Kidney (tissue), 14 donors: ENCODE results near the gene ITPR1. TPM values are rescaled to one million over a fixed set of nuclear protein-coding genes. Genes with fewer than 3 reads are reported as not detected.

Experiments
- DNase-seq, 5 donors: peaks; one replicate each; pipeline ENCODE4 v3.0.0-alpha.2; 2013 to 2020
- FAIRE-seq: peaks from 2 replicates; lab custom pipeline; 2012; peaks lifted over from hg19 to GRCh38; lab: Jason Lieb, UNC
- H3K27ac ChIP-seq, 2 donors: one replicate each; pipeline ENCODE4 v1.7.0; 2013; ENCODE audit warnings: low read depth in 2 of 2, low read length in 2 of 2, inconsistent platforms in 1 of 2
- H3K27me3 ChIP-seq: one replicate; pipeline ENCODE4 v1.7.1; 2013; ENCODE audit warnings: low read length, inconsistent platforms; ENCODE audit not compliant: control insufficient read depth, insufficient read depth
- H3K36me3 ChIP-seq, 3 donors: one replicate each; pipeline versions ENCODE4 v1.7.0 to v1.7.1; 2013; ENCODE audit warnings: low read length in 3 of 3, control low read depth in 1 of 3, inconsistent platforms in 1 of 3; ENCODE audit not compliant: insufficient read depth in 3 of 3, control insufficient read depth in 2 of 3
- H3K4me1 ChIP-seq, 3 donors: one replicate each; pipeline versions ENCODE4 v1.7.0 to v1.7.1; 2013; ENCODE audit warnings: low read length in 3 of 3, inconsistent platforms in 1 of 3, low read depth in 1 of 3; ENCODE audit not compliant: control insufficient read depth in 2 of 3, insufficient read depth in 2 of 3
- H3K4me3 ChIP-seq, 3 donors: one replicate each; pipeline versions ENCODE4 v1.7.0 to v1.8.1; 2013; ENCODE audit warnings: low read length in 3 of 3, control low read depth in 1 of 3, inconsistent platforms in 1 of 3
- H3K9ac ChIP-seq, 3 donors: one replicate each; pipeline versions ENCODE4 v1.7.0 to v1.7.1; 2013; ENCODE audit warnings: low read length in 3 of 3, control low read depth in 1 of 3, inconsistent platforms in 1 of 3
- H3K9me3 ChIP-seq, 3 donors: one replicate each; pipeline versions ENCODE4 v1.7.0 to v1.7.1; 2013; ENCODE audit warnings: low read length in 3 of 3, control low read depth in 1 of 3, inconsistent platforms in 1 of 3; ENCODE audit not compliant: control insufficient read depth in 2 of 3, insufficient read depth in 1 of 3
- intact Hi-C: fragments of 100-400 bp; cut with DNase I; formaldehyde crosslinking; loops from one replicate; pipeline ENCODE4 v1.11.1; 2022
- polyA plus RNA-seq: library from polyadenylated mRNA; stranded (reverse); fragments of 350-450 nt; fragmentation: Illumina TruSeq; extraction: RNeasy Lipid Tissue Mini Kit (QIAGEN cat#74804); gene quantifications from one replicate; pipeline ENCODE4 v1.2.3, GENCODE V29; 2014; ENCODE audit warnings: low read depth, low replicate concordance; ENCODE audit not compliant: insufficient read depth
- total RNA-seq: library from RNA; stranded (reverse); fragmentation: NEBNext Ultra II Directional; extraction: Animal tissue kit (Norgen Biotek cat#: 25700); gene quantifications from one replicate; pipeline ENCODE4 v1.2.1, GENCODE V29; 2021
- TF ChIP-seq, protein P1 (sequence below): IDR thresholded peaks from 3 replicates; pipeline ENCODE4 v1.5.1; 2012; ENCODE audit warnings: mild to moderate bottlenecking, moderate library complexity, borderline replicate concordance; ENCODE audit not compliant: insufficient read depth; ENCODE audit errors: extremely low read depth
- donor health status: control.
- donor health status: control.
- donor health status: control.
- donor health status: control.
- donor health status: control.
- donor health status: DM: yes; HTN: yes; CAD: no.
- donor health status: Normal renal cell carcinoma (clear cell type).

ITPR1 gene
- total and polyA plus RNA-seq, 2 donors from 2014 or later, result 30.2 to 81.2 TPM

- peaks cover 0 to 3% (median 0%) of the 10 kb centered on the region in 3 donors for H3K4me1 ChIP-seq
- FAIRE-seq (no peak), DNase-seq (no peak)
- no peak overlapping the region for H3K4me3 ChIP-seq
- no peaks in the 10 kb centered on the region for H3K9me3 ChIP-seq
- intact Hi-C loops, result no loop called here
- no peak overlapping the region for H3K9ac ChIP-seq
- no peaks in the 10 kb centered on the region for H3K27me3 ChIP-seq
- TF ChIP-seq, protein P1, sequence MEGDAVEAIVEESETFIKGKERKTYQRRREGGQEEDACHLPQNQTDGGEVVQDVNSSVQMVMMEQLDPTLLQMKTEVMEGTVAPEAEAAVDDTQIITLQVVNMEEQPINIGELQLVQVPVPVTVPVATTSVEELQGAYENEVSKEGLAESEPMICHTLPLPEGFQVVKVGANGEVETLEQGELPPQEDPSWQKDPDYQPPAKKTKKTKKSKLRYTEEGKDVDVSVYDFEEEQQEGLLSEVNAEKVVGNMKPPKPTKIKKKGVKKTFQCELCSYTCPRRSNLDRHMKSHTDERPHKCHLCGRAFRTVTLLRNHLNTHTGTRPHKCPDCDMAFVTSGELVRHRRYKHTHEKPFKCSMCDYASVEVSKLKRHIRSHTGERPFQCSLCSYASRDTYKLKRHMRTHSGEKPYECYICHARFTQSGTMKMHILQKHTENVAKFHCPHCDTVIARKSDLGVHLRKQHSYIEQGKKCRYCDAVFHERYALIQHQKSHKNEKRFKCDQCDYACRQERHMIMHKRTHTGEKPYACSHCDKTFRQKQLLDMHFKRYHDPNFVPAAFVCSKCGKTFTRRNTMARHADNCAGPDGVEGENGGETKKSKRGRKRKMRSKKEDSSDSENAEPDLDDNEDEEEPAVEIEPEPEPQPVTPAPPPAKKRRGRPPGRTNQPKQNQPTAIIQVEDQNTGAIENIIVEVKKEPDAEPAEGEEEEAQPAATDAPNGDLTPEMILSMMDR, result no peak
- H3K36me3 ChIP-seq, result no peaks in the 10 kb centered on the region
- no peak overlapping the region for H3K27ac ChIP-seq
Observed at GRCh38 chr3:4464576-4464975, 28.6 kb upstream of the ITPR1 start.

GRCh38 chr3:4466741-4467521 lies 26.2 kb upstream of the ITPR1 start, which contains the start of gene SUMF1:
Gene SUMF1 (minus strand): TSS chr3:4467269. CDS start chr3:4467245, 24 bp downstream.
- no peaks in the 10 kb centered on the region for H3K36me3 ChIP-seq
- H3K9ac ChIP-seq, result peak within 1 kb of the TSS; percentile 57 to 95 (median 90)
- peak within 1 kb of the TSS; percentile 86 to 98 (median 95) for H3K4me3 ChIP-seq
- peak within 1 kb of the TSS; percentile 79 to 85 for H3K27ac ChIP-seq
- H3K27me3 ChIP-seq, result no peaks in the 10 kb centered on the region
- intact Hi-C loops, result no loop called here
- peaks cover 0 to 3% (median 0%) of the 10 kb centered on the region in 3 donors for H3K4me1 ChIP-seq
- DNase-seq, result peak; percentile 85 to 94 (median 89)
- no peak for FAIRE-seq
- TF ChIP-seq, protein P1, result peak; percentile 9
- H3K9me3 ChIP-seq, result no peaks in the 10 kb centered on the region

DNA sequence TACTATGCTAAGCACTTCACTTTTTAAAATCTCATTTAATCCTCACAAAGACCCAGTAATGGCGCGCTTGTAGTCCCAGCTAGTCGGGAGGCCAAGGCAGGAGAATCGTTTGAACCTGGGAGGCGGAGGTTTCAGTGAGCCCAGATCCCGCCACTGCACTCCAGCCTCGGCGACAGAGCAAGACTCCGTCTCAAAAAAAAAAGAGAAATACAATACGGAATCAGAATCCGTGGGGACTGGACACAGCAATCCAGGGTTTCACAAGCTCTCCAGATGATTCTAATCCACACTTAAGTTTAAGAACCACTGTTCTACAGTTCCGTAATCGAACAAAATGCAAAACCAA lies 25.7 kb upstream of the ITPR1 start:
- Histone ChIP-seq H3K4me1 (peaks cover 0 to 3% (median 0%) of the 10 kb centered on the region in 3 donors), H3K27ac (peak overlapping the region; percentile 79 to 85), H3K9ac (peak overlapping the region; percentile 57 to 95 (median 90)), H3K27me3 (no peaks in the 10 kb centered on the region), H3K4me3 (peak overlapping the region; percentile 86 to 98 (median 95)), H3K36me3 (no peaks in the 10 kb centered on the region), H3K9me3 (no peaks in the 10 kb centered on the region)
- intact Hi-C loops, result no loop called here
- DNase-seq (no peak), FAIRE-seq (no peak)
- TF ChIP-seq, protein P1, result no peak
